Choroid plexus epithelial cell (primary cell): ENCODE results near the gene NKD2.

Experiments
- DNase-seq: peaks from one replicate; pipeline ENCODE4 v3.0.0-alpha.2; 2010; ENCODE audit warnings: low read depth
- H3K4me3 ChIP-seq: 2 replicates; pipeline ENCODE4 v1.5.1; 2011; ENCODE audit warnings: low read depth, mild to moderate bottlenecking, control low read depth, low read length, moderate library complexity
- CTCF ChIP-seq: conservative IDR thresholded peaks from 2 replicates; pipeline ENCODE4 v1.5.1; 2011; ENCODE audit warnings: low read depth, mild to moderate bottlenecking, control low read depth, inconsistent platforms, low read length, moderate library complexity

Gene NKD2

GRCh38 chr5:979100-979817 is 29.3 kb upstream of the NKD2 start:
- DNase-seq, result no peak
- TF ChIP-seq CTCF, result no peak
- H3K4me3 ChIP-seq, result no peak overlapping the region

- no peak overlapping the region for H3K4me3 ChIP-seq
- DNase-seq, result no peak
- TF ChIP-seq CTCF, result no peak
These were observed 28.5 kb upstream of the NKD2 start for GRCh38 chr5:980001-980588.

GRCh38 chr5:980966-981365 is 27.6 kb upstream of the NKD2 start:
- no peak for TF ChIP-seq CTCF
- DNase-seq, result no peak
- no peak overlapping the region for H3K4me3 ChIP-seq

GRCh38 chr5:981456-981855 is 27.1 kb upstream of the NKD2 start:
- H3K4me3 ChIP-seq, result no peak overlapping the region
- no peak for TF ChIP-seq CTCF
- no peak for DNase-seq

GRCh38 chr5:982377-983237 is 26.0 kb upstream of the NKD2 start:
- no peak overlapping the region for H3K4me3 ChIP-seq
- DNase-seq, result no peak
- peak; percentile 21 for TF ChIP-seq CTCF

- DNase-seq, result no peak
- TF ChIP-seq CTCF, result no peak
- no peak overlapping the region for H3K4me3 ChIP-seq
These were observed 25.4 kb upstream of the NKD2 start for GRCh38 chr5:983238-983524.

GRCh38 chr5:983568-983967 is 25.0 kb upstream of the NKD2 start:
- DNase-seq, result no peak
- no peak overlapping the region for H3K4me3 ChIP-seq
- no peak for TF ChIP-seq CTCF
